ENCODE results near the gene TMSB15B. TPM values are rescaled to one million over a fixed set of nuclear protein-coding genes. Genes with fewer than 3 reads are reported as not detected.
"Not testable (repeated sequence)": the region's sequence is repeated elsewhere in the genome, so short reads cannot be mapped to it uniquely, and the experiment has no call there.

The TMSB15B gene
- 27.8 and 34.3 TPM in 2 replicates for total RNA-seq (2014; rRNA removed; shearing (Covaris generic))

- DNase-seq (ENCODE audit: low read depth) = not testable (repeated sequence)
These were observed at the start of gene TMSB15B for GRCh38 chrX:103962411-103963278. TMSB15B (plus strand) TSS chrX:103962627.

GRCh38 chrX:103913356-103914020, 48.9 kb upstream of the TMSB15B start:
- peak; percentile 51 for DNase-seq (ENCODE audit: low read depth)

- peak; percentile 86 for DNase-seq (ENCODE audit: low read depth)
These were observed 44.4 kb upstream of the TMSB15B start for GRCh38 chrX:103918050-103918449.

- peak; percentile 82 for DNase-seq (ENCODE audit: low read depth)
These were observed 43.7 kb upstream of the TMSB15B start for GRCh38 chrX:103918571-103919269.

- peak; percentile 57 for DNase-seq (ENCODE audit: low read depth)
These were observed 43.2 kb upstream of the TMSB15B start for GRCh38 chrX:103919270-103919637.

GRCh38 chrX:103920515-103920914, 41.9 kb upstream of the TMSB15B start:
- not testable (repeated sequence) for DNase-seq (ENCODE audit: low read depth)

GRCh38 chrX:103927030-103927429, 35.4 kb upstream of the TMSB15B start:
- DNase-seq (ENCODE audit: low read depth) = no peak

- DNase-seq (ENCODE audit: low read depth) = no peak
These were observed 34.8 kb upstream of the TMSB15B start for GRCh38 chrX:103927633-103928032.

GRCh38 chrX:103932133-103932532, 30.3 kb upstream of the TMSB15B start:
- DNase-seq (ENCODE audit: low read depth) = no peak

- DNase-seq (ENCODE audit: low read depth) = peak; percentile 9
These were observed 22.2 kb upstream of the TMSB15B start for GRCh38 chrX:103940257-103940656.

- DNase-seq (ENCODE audit: low read depth) = peak; percentile 48
These were observed 21.0 kb upstream of the TMSB15B start for GRCh38 chrX:103941201-103941975.

- no peak for DNase-seq (ENCODE audit: low read depth)
These were observed 12.9 kb upstream of the TMSB15B start for GRCh38 chrX:103949506-103949905.

- DNase-seq (ENCODE audit: low read depth) = no peak
These were observed 9.1 kb upstream of the TMSB15B start for GRCh38 chrX:103953353-103953752.

GRCh38 chrX:103954259-103954658, 8.2 kb upstream of the TMSB15B start:
- no peak for DNase-seq (ENCODE audit: low read depth)

GRCh38 chrX:103960599-103960998, 1.8 kb upstream of the TMSB15B start:
- DNase-seq (ENCODE audit: low read depth) = not testable (repeated sequence)

GRCh38 chrX:103983508-103983907, 21.1 kb downstream of the TMSB15B start:
- DNase-seq (ENCODE audit: low read depth) = not testable (repeated sequence)

GRCh38 chrX:103999234-103999633, 36.8 kb downstream of the TMSB15B start:
- DNase-seq (ENCODE audit: low read depth) = no peak

- DNase-seq (ENCODE audit: low read depth) = no peak
These were observed 46.4 kb downstream of the TMSB15B start for GRCh38 chrX:104008831-104009230.

- DNase-seq (ENCODE audit: low read depth) = no peak
These were observed 50.7 kb downstream of the TMSB15B start for GRCh38 chrX:104013158-104013557.

- no peak for DNase-seq (ENCODE audit: low read depth)
These were observed 51.2 kb downstream of the TMSB15B start, which contains the start of gene H2BW1 for GRCh38 chrX:104013606-104014005. H2BW1 (minus strand) TSS chrX:104013708; CDS start chrX:104013576, 132 bp downstream.

GRCh38 chrX:104015576-104015975, 53.1 kb downstream of the TMSB15B start:
- DNase-seq (ENCODE audit: low read depth) = not testable (repeated sequence)
